DOHH2 (cell line): ENCODE data around the gene AKAP8L.
A peak's percentile ranks its signal among the peaks of the same experiment; 100 is the strongest.

ENCODE experiments used
- H3F3A ChIP-seq: fragments of 200-600 bp; sonication (generic), shearing (Covaris generic); 2 replicates; pipeline ENCODE4 v1.6.0; 2016; ENCODE audit warnings: antibody characterized with exemption, mild to moderate bottlenecking; ENCODE audit not compliant: control insufficient read depth, insufficient read depth
- H3K27ac ChIP-seq: fragments of 200-600 bp; sonication (generic); 2 replicates; pipeline ENCODE4 v1.5.1; 2014; ENCODE audit warnings: low read depth, mild to moderate bottlenecking, low read length, moderate library complexity
- H3K27me3 ChIP-seq: fragments of 200-600 bp; sonication (generic); 2 replicates; pipeline ENCODE4 v1.6.1; 2014; ENCODE audit warnings: mild to moderate bottlenecking, low read length, mixed read lengths; ENCODE audit not compliant: control insufficient read depth
- H3K36me3 ChIP-seq: fragments of 200-600 bp; sonication (generic); 2 replicates; pipeline ENCODE4 v1.6.1; 2014; ENCODE audit warnings: mild to moderate bottlenecking, low read length, moderate library complexity, mixed read lengths; ENCODE audit not compliant: control insufficient read depth
- H3K4me1 ChIP-seq: fragments of 200-600 bp; sonication (generic); 2 replicates; pipeline ENCODE4 v1.6.1; 2014; ENCODE audit warnings: mild to moderate bottlenecking, low read length, mixed read lengths; ENCODE audit not compliant: control insufficient read depth
- H3K4me2 ChIP-seq: fragments of 200-600 bp; sonication (generic); 2 replicates; pipeline ENCODE4 v1.6.0; 2014; ENCODE audit warnings: mild to moderate bottlenecking, low read length, moderate library complexity
- H3K4me3 ChIP-seq: fragments of 200-600 bp; sonication (generic); 2 replicates; pipeline ENCODE4 v1.5.1; 2014; ENCODE audit warnings: mild to moderate bottlenecking, low read length, mixed read lengths
- H3K79me2 ChIP-seq: fragments of 200-600 bp; sonication (generic); 2 replicates; pipeline ENCODE4 v1.6.1; 2014; ENCODE audit warnings: mild to moderate bottlenecking, low read length, mixed read lengths; ENCODE audit not compliant: control insufficient read depth
- H3K9me2 ChIP-seq: fragments of 200-600 bp; sonication (generic); replicated peaks from 2 replicates; pipeline ENCODE4 v1.6.1; 2014; ENCODE audit warnings: mild to moderate bottlenecking, low read length, mixed read lengths; ENCODE audit not compliant: control insufficient read depth
- H3K9me3 ChIP-seq: fragments of 200-600 bp; sonication (generic); 2 replicates; pipeline ENCODE4 v1.6.1; 2014; ENCODE audit warnings: antibody characterized with exemption, low read length, mixed read lengths; ENCODE audit not compliant: control insufficient read depth, insufficient read depth
- H4K20me1 ChIP-seq: fragments of 200-600 bp; sonication (generic); 2 replicates; pipeline ENCODE4 v1.6.0; 2014; ENCODE audit warnings: low read depth, mild to moderate bottlenecking, antibody characterized with exemption, low read length, moderate library complexity; ENCODE audit not compliant: control insufficient read depth, insufficient read depth
- CTCF ChIP-seq: fragments of 200-600 bp; sonication (generic); IDR thresholded peaks from one replicate; pipeline ENCODE4 v1.5.1; 2014; ENCODE audit warnings: antibody characterized with exemption, mild to moderate bottlenecking, low read depth, low read length; ENCODE audit not compliant: poor library complexity, severe bottlenecking
- EZH2phosphoT487 ChIP-seq: fragments of 200-600 bp; sonication (generic); IDR thresholded peaks from 2 replicates; pipeline ENCODE4 v1.6.1; 2017; ENCODE audit warnings: borderline replicate concordance, mild to moderate bottlenecking, antibody characterized with exemption, low read length, moderate library complexity, mixed read lengths

AKAP8L gene

GRCh38 chr19:15331419-15332310 is 87.1 kb downstream of the AKAP8L start:
- Histone ChIP-seq H3K9me2 (no peaks in the 10 kb centered on the region), H3K79me2 (peaks cover 63% of the 10 kb centered on the region), H3K9me3 (no peaks in the 10 kb centered on the region), H3K27me3 (no peaks in the 10 kb centered on the region), H3K27ac (peak overlapping the region; percentile 48), H3K4me2 (peak overlapping the region; percentile 81), H3K4me3 (peak overlapping the region; percentile 90), H3F3A (peaks cover 17% of the 10 kb centered on the region), H4K20me1 (peaks cover 35% of the 10 kb centered on the region), H3K4me1 (peaks cover 60% of the 10 kb centered on the region), H3K36me3 (peaks cover 18% of the 10 kb centered on the region)
- TF ChIP-seq EZH2phosphoT487: no peak
- TF ChIP-seq CTCF: no peak

GRCh38 chr19:15330801-15331418 is 87.9 kb downstream of the AKAP8L start:
- no peaks in the 10 kb centered on the region for H3K9me3 ChIP-seq
- peaks cover 18% of the 10 kb centered on the region for H3K36me3 ChIP-seq
- no peaks in the 10 kb centered on the region for H3K9me2 ChIP-seq
- peak overlapping the region; percentile 81 for H3K4me2 ChIP-seq
- peak overlapping the region; percentile 90 for H3K4me3 ChIP-seq
- peaks cover 71% of the 10 kb centered on the region for H3K79me2 ChIP-seq
- TF ChIP-seq CTCF: no peak
- TF ChIP-seq EZH2phosphoT487: no peak
- no peaks in the 10 kb centered on the region for H3K27me3 ChIP-seq
- H3K27ac ChIP-seq: peak overlapping the region; percentile 48
- H4K20me1 ChIP-seq: peaks cover 35% of the 10 kb centered on the region
- H3F3A ChIP-seq: peaks cover 17% of the 10 kb centered on the region
- H3K4me1 ChIP-seq: peaks cover 66% of the 10 kb centered on the region
